KMS-11 (cell line): ENCODE results near the gene ITGA11.

Source experiments
- H2AFZ ChIP-seq: fragments of 200-600 bp; sonication (generic); 2 replicates; pipeline ENCODE4 v1.6.1; 2016; ENCODE audit warnings: antibody characterized with exemption, mixed run types, low read depth
- H3K27ac ChIP-seq: fragments of 200-600 bp; sonication (generic); 2 replicates; pipeline ENCODE4 v1.6.1; 2016; ENCODE audit warnings: mild to moderate bottlenecking, mixed run types
- H3K27me3 ChIP-seq: fragments of 200-600 bp; sonication (generic); 2 replicates; pipeline ENCODE4 v1.6.1; 2017; ENCODE audit warnings: mild to moderate bottlenecking, low read depth, mixed run types, moderate library complexity; ENCODE audit not compliant: insufficient read depth
- H3K36me3 ChIP-seq: fragments of 200-600 bp; sonication (generic); 2 replicates; pipeline ENCODE4 v1.6.1; 2017; ENCODE audit warnings: mild to moderate bottlenecking, mixed run types; ENCODE audit not compliant: insufficient read depth
- H3K4me1 ChIP-seq: fragments of 200-600 bp; sonication (generic); 2 replicates; pipeline ENCODE4 v1.6.1; 2016; ENCODE audit warnings: mild to moderate bottlenecking, low read depth, mixed run types; ENCODE audit not compliant: poor library complexity, severe bottlenecking
- H3K4me2 ChIP-seq: fragments of 200-600 bp; sonication (generic); 2 replicates; pipeline ENCODE4 v1.7.0; 2016; ENCODE audit warnings: mild to moderate bottlenecking, mixed run types
- H3K4me3 ChIP-seq: fragments of 200-600 bp; sonication (generic); IDR thresholded peaks from 2 replicates; pipeline ENCODE4 v1.6.1; 2017; ENCODE audit warnings: low read depth, low read length, mixed read lengths; ENCODE audit not compliant: insufficient read depth
- H3K79me2 ChIP-seq: fragments of 200-600 bp; sonication (generic); 2 replicates; pipeline ENCODE4 v1.6.1; 2016; ENCODE audit warnings: low read depth, mixed run types; ENCODE audit not compliant: insufficient read depth
- H3K9ac ChIP-seq: fragments of 200-600 bp; sonication (generic); 2 replicates; pipeline ENCODE4 v1.6.1; 2016; ENCODE audit warnings: mild to moderate bottlenecking, mixed run types
- H4K20me1 ChIP-seq: fragments of 200-600 bp; sonication (generic); 2 replicates; pipeline ENCODE4 v1.6.1; 2016; ENCODE audit warnings: mild to moderate bottlenecking, mixed run types; ENCODE audit not compliant: insufficient read depth
- CTCF ChIP-seq: fragments of 200-600 bp; sonication (generic); conservative IDR thresholded peaks from 2 replicates; pipeline ENCODE4 v1.6.1; 2017; ENCODE audit warnings: low read depth, mild to moderate bottlenecking, antibody characterized with exemption, low read length, moderate library complexity, mixed read lengths

Gene ITGA11

GRCh38 chr15:68464448-68465090, 32.6 kb upstream of the ITGA11 start:
- H3K27ac ChIP-seq: no peak overlapping the region
- H3K4me2 ChIP-seq: no peak overlapping the region
- no peaks in the 10 kb centered on the region for H3K79me2 ChIP-seq
- no peaks in the 10 kb centered on the region for H4K20me1 ChIP-seq
- no peaks in the 10 kb centered on the region for H3K36me3 ChIP-seq
- H2AFZ ChIP-seq: no peak overlapping the region
- no peak overlapping the region for H3K4me3 ChIP-seq
- no peaks in the 10 kb centered on the region for H3K4me1 ChIP-seq
- H3K9ac ChIP-seq: no peak overlapping the region
- no peak for TF ChIP-seq CTCF
- H3K27me3 ChIP-seq: no peaks in the 10 kb centered on the region

GRCh38 chr15:68463996-68464395, 32.0 kb upstream of the ITGA11 start:
- H3K9ac ChIP-seq: no peak overlapping the region
- no peak overlapping the region for H2AFZ ChIP-seq
- H3K27ac ChIP-seq: no peak overlapping the region
- H3K4me1 ChIP-seq: no peaks in the 10 kb centered on the region
- no peaks in the 10 kb centered on the region for H3K36me3 ChIP-seq
- no peak overlapping the region for H3K4me3 ChIP-seq
- no peaks in the 10 kb centered on the region for H3K79me2 ChIP-seq
- TF ChIP-seq CTCF: no peak
- H4K20me1 ChIP-seq: no peaks in the 10 kb centered on the region
- no peaks in the 10 kb centered on the region for H3K27me3 ChIP-seq
- no peak overlapping the region for H3K4me2 ChIP-seq

GRCh38 chr15:68463444-68463843, 31.5 kb upstream of the ITGA11 start:
- TF ChIP-seq CTCF: no peak

GRCh38 chr15:68460166-68460565, 28.2 kb upstream of the ITGA11 start:
- no peak for TF ChIP-seq CTCF
- no peak overlapping the region for H3K4me2 ChIP-seq
- H3K27me3 ChIP-seq: no peaks in the 10 kb centered on the region
- H3K79me2 ChIP-seq: no peaks in the 10 kb centered on the region
- H3K4me1 ChIP-seq: no peaks in the 10 kb centered on the region
- H2AFZ ChIP-seq: no peak overlapping the region
- no peaks in the 10 kb centered on the region for H4K20me1 ChIP-seq
- no peak overlapping the region for H3K4me3 ChIP-seq
- no peak overlapping the region for H3K9ac ChIP-seq
- no peak overlapping the region for H3K27ac ChIP-seq
- no peaks in the 10 kb centered on the region for H3K36me3 ChIP-seq

More at GRCh38 chr15:68463444-68463843, 31.5 kb upstream of the ITGA11 start:
- Histone ChIP-seq H3K27ac (no peak overlapping the region), H3K9ac (no peak overlapping the region), H3K4me1 (no peaks in the 10 kb centered on the region), H3K27me3 (no peaks in the 10 kb centered on the region), H2AFZ (no peak overlapping the region), H4K20me1 (no peaks in the 10 kb centered on the region), H3K79me2 (no peaks in the 10 kb centered on the region), H3K4me2 (no peak overlapping the region), H3K4me3 (no peak overlapping the region), H3K36me3 (no peaks in the 10 kb centered on the region)
